IPS-18a (cell line): ENCODE measurements around the gene NAAA.
"Not testable (repeated sequence)": the region's sequence is repeated elsewhere in the genome, so short reads cannot be mapped to it uniquely, and the experiment has no call there.

ENCODE experiments used
- H3K27ac ChIP-seq: one replicate; pipeline ENCODE4 v1.5.1; 2013; ENCODE audit warnings: low read length
- H3K27me3 ChIP-seq: one replicate; pipeline ENCODE4 v1.6.1; 2013; ENCODE audit warnings: mild to moderate bottlenecking, low read length; ENCODE audit not compliant: control insufficient read depth, insufficient read depth
- H3K36me3 ChIP-seq: one replicate; pipeline ENCODE4 v1.6.1; 2013; ENCODE audit warnings: low read depth, low read length; ENCODE audit not compliant: control insufficient read depth
- H3K4me1 ChIP-seq: one replicate; pipeline ENCODE4 v1.6.1; 2013; ENCODE audit warnings: low read depth, low read length; ENCODE audit not compliant: control insufficient read depth
- H3K4me3 ChIP-seq: one replicate; pipeline ENCODE4 v1.5.1; 2013; ENCODE audit warnings: low read length
- H3K9ac ChIP-seq: one replicate; pipeline ENCODE4 v1.6.1; 2013; ENCODE audit warnings: mild to moderate bottlenecking, low read length, moderate library complexity
- H3K9me3 ChIP-seq: one replicate; pipeline ENCODE4 v1.6.1; 2013; ENCODE audit warnings: low read depth, low read length; ENCODE audit not compliant: control insufficient read depth

Gene NAAA

GRCh38 chr4:75916091-75916661 is 24.6 kb downstream of the NAAA start:
- no peak overlapping the region for H3K9ac ChIP-seq
- no peak overlapping the region for H3K4me3 ChIP-seq
- no peaks in the 10 kb centered on the region for H3K36me3 ChIP-seq
- H3K27ac ChIP-seq = no peak overlapping the region
- H3K27me3 ChIP-seq = no peaks in the 10 kb centered on the region
- no peaks in the 10 kb centered on the region for H3K4me1 ChIP-seq
- no peaks in the 10 kb centered on the region for H3K9me3 ChIP-seq

GRCh38 chr4:75912968-75913367 is 27.8 kb downstream of the NAAA start:
- Histone ChIP-seq H3K9ac (no peak overlapping the region), H3K4me3 (no peak overlapping the region), H3K36me3 (no peaks in the 10 kb centered on the region), H3K9me3 (peaks cover 7% of the 10 kb centered on the region), H3K27me3 (no peaks in the 10 kb centered on the region), H3K4me1 (no peaks in the 10 kb centered on the region), H3K27ac (no peak overlapping the region)

- not testable (repeated sequence) for H3K27ac ChIP-seq, H3K27me3 ChIP-seq, H3K4me3 ChIP-seq, H3K9ac ChIP-seq, H3K9me3 ChIP-seq, H3K36me3 ChIP-seq, H3K4me1 ChIP-seq
These were observed 30.0 kb downstream of the NAAA start for GRCh38 chr4:75910831-75911230.

- no peak overlapping the region for H3K4me3 ChIP-seq
- no peak overlapping the region for H3K27ac ChIP-seq
- no peaks in the 10 kb centered on the region for H3K36me3 ChIP-seq
- peaks cover 7% of the 10 kb centered on the region for H3K9me3 ChIP-seq
- H3K9ac ChIP-seq = no peak overlapping the region
- H3K27me3 ChIP-seq = no peaks in the 10 kb centered on the region
- no peaks in the 10 kb centered on the region for H3K4me1 ChIP-seq
These were observed 31.4 kb downstream of the NAAA start for GRCh38 chr4:75909405-75909804.

- Histone ChIP-seq H3K27ac (no peak overlapping the region), H3K4me3 (no peak overlapping the region), H3K9me3 (peaks cover 7% of the 10 kb centered on the region), H3K9ac (no peak overlapping the region), H3K4me1 (no peaks in the 10 kb centered on the region), H3K27me3 (no peaks in the 10 kb centered on the region), H3K36me3 (no peaks in the 10 kb centered on the region)
These were observed 32.3 kb downstream of the NAAA start for GRCh38 chr4:75908555-75908954.

GRCh38 chr4:75907966-75908365 is 32.8 kb downstream of the NAAA start:
- H3K27ac ChIP-seq = no peak overlapping the region
- H3K36me3 ChIP-seq = no peaks in the 10 kb centered on the region
- H3K4me3 ChIP-seq = no peak overlapping the region
- H3K4me1 ChIP-seq = no peaks in the 10 kb centered on the region
- H3K9ac ChIP-seq = no peak overlapping the region
- H3K9me3 ChIP-seq = peaks cover 7% of the 10 kb centered on the region
- no peaks in the 10 kb centered on the region for H3K27me3 ChIP-seq

GRCh38 chr4:75904076-75904475 is 36.7 kb downstream of the NAAA start:
- Histone ChIP-seq H3K36me3 (no peaks in the 10 kb centered on the region), H3K27me3 (no peaks in the 10 kb centered on the region), H3K9me3 (no peaks in the 10 kb centered on the region), H3K4me1 (no peaks in the 10 kb centered on the region), H3K27ac (no peak overlapping the region), H3K4me3 (no peak overlapping the region), H3K9ac (no peak overlapping the region)

GRCh38 chr4:75902352-75902751 is 38.5 kb downstream of the NAAA start, which contains the start of gene PPEF2:
PPEF2 (minus strand) TSS chr4:75902452; CDS start chr4:75896325, 6,127 bp downstream.
- Histone ChIP-seq H3K9ac (no peak within 1 kb of the TSS), H3K27me3 (no peaks in the 10 kb centered on the region), H3K4me1 (no peaks in the 10 kb centered on the region), H3K4me3 (no peak within 1 kb of the TSS), H3K9me3 (no peaks in the 10 kb centered on the region), H3K27ac (no peak within 1 kb of the TSS), H3K36me3 (no peaks in the 10 kb centered on the region)

GRCh38 chr4:75898536-75898935 is 42.3 kb downstream of the NAAA start:
- H3K36me3 ChIP-seq = no peaks in the 10 kb centered on the region
- no peak overlapping the region for H3K27ac ChIP-seq
- no peaks in the 10 kb centered on the region for H3K4me1 ChIP-seq
- no peak overlapping the region for H3K9ac ChIP-seq
- H3K27me3 ChIP-seq = no peaks in the 10 kb centered on the region
- no peaks in the 10 kb centered on the region for H3K9me3 ChIP-seq
- H3K4me3 ChIP-seq = no peak overlapping the region

GRCh38 chr4:75895744-75896314 is 45.0 kb downstream of the NAAA start:
- Histone ChIP-seq H3K9ac (no peak overlapping the region), H3K9me3 (no peaks in the 10 kb centered on the region), H3K27me3 (no peaks in the 10 kb centered on the region), H3K36me3 (no peaks in the 10 kb centered on the region), H3K4me1 (no peaks in the 10 kb centered on the region), H3K4me3 (no peak overlapping the region), H3K27ac (no peak overlapping the region)

GRCh38 chr4:75892508-75892907 is 48.3 kb downstream of the NAAA start:
- Histone ChIP-seq H3K36me3 (no peaks in the 10 kb centered on the region), H3K27me3 (no peaks in the 10 kb centered on the region), H3K9me3 (no peaks in the 10 kb centered on the region), H3K9ac (no peak overlapping the region), H3K4me3 (no peak overlapping the region), H3K4me1 (no peaks in the 10 kb centered on the region), H3K27ac (no peak overlapping the region)

- H3K27me3 ChIP-seq = no peaks in the 10 kb centered on the region
- no peak overlapping the region for H3K4me3 ChIP-seq
- H3K4me1 ChIP-seq = no peaks in the 10 kb centered on the region
- H3K36me3 ChIP-seq = no peaks in the 10 kb centered on the region
- H3K9me3 ChIP-seq = no peaks in the 10 kb centered on the region
- H3K9ac ChIP-seq = no peak overlapping the region
- H3K27ac ChIP-seq = no peak overlapping the region
These were observed 49.2 kb downstream of the NAAA start for GRCh38 chr4:75891611-75892010.
